ENCODE results near the gene PCYT2. TPM values are rescaled to one million over a fixed set of nuclear protein-coding genes. Genes with fewer than 3 reads are reported as not detected.

The PCYT2 gene
- total and polyA plus RNA-seq, 10 of the 15 experiments (the other 5 are each of a cell fraction or from before 2014, with no cell fraction given): 0.63 to 72.0 (median 45.0) TPM

DNA sequence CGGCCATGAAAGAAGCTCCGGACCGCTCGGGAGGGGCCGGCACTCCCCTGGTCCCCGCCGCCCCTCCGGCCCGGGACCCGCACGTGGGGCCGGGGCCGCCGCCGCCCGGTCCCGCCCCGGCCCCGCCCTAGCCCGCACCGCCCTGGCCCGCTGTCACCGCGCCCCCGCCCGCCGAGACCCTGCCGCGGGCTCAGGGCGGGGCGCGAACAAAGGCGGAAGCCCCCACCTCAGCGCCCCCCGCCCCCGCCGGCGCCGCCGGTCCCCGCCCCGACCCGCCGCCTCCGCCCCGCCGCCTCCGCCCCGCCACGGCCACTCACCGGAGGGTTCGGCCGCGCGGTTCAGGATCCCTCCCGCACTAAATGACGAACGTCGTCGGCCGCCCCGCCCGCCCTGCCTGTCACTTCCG is 40.2 kb downstream of the PCYT2 start, which contains the start of gene ARHGDIA:
Gene ARHGDIA, minus strand, starts transcription at position 357 of the 406 bp plus-strand sequence. CDS start 1,407 bp downstream, outside the sequence.
- ChIA-PET POLR2A (interaction anchor here (1.1 to 3.5 kb wide), 4 partner anchors 9 to 46 kb away, joined by 3 to 26 read pairs (median 6); partner anchors contain the start of genes ALYREF, ANAPC11, MCRIP1 and PPP1R27), SMC1A (ENCODE audit: uncharacterized antibody, unreplicated experiment) (no interaction called here), RAD21 (ENCODE audit: unreplicated experiment) (interaction anchor here (1.1 kb wide), 1 partner anchor 10 kb away, joined by 4 read pairs; no protein-coding TSS in a partner anchor), CTCF (interaction anchor here (1.1 to 2.4 kb wide), 3 partner anchors 10 to 150 kb away, joined by 5 to 9 read pairs (median 7); partner anchors contain the start of gene P4HB)
- H3K27me3 ChIP-seq (replicated peaks in 1 of 2; ENCODE audit: control insufficient read depth in 2 of 2, insufficient read depth in 2 of 2, low read length in 1 of 2): no peaks in the 10 kb centered on the region
- 0 out of 2 replicates have a peak, but pooled peaks cover 3% of the 10 kb centered on the region for H4K20me1 ChIP-seq (ENCODE audit: control insufficient read depth, insufficient read depth)
- BruUV-seq (replicated peaks): no TSS peak
- in situ Hi-C loops (cut with MboI) (no loop called here), intact Hi-C loops (cut with micrococcal nuclease; ENCODE audit: unreplicated experiment) (loop anchor here (5.0 kb wide), 1 partner anchor 56 kb away; the partner anchor contains the start of gene MAFG)
- H3K9me3 ChIP-seq (replicated peaks; ENCODE audit: control insufficient read depth, insufficient read depth, low read length): no peaks in the 10 kb centered on the region
- H3K4me1 ChIP-seq (ENCODE audit: control insufficient read depth, insufficient read depth, low read length): 0 out of 2 replicates have a peak, but pooled peaks cover 8% of the 10 kb centered on the region
- peak within 1 kb of the TSS; percentile 69 for H2AFZ ChIP-seq (ENCODE audit: control insufficient read depth, low read depth, low read length)
- peak within 1 kb of the TSS; percentile 97 for H3K9ac ChIP-seq (ENCODE audit: control insufficient read depth, insufficient read depth, low read length)
- H3K36me3 ChIP-seq (ENCODE audit: control insufficient read depth in 2 of 2, insufficient read depth in 2 of 2, low read length in 1 of 2): peaks cover 0 to 23% of the 10 kb centered on the region in 2 experiments; a peak in 2 of 4 replicates
- FAIRE-seq (no peak), ATAC-seq (peak; percentile 45), DNase-seq (ENCODE audit: low read depth, low spot score) (no peak)
- peaks cover 41% of the 10 kb centered on the region for H3K79me2 ChIP-seq (ENCODE audit: control insufficient read depth, insufficient read depth, low read length)
- peak within 1 kb of the TSS; percentile 95 for H3K4me3 ChIP-seq
- TF ChIP-seq SRF (IDR thresholded peaks at IDR 0.05; ENCODE audit: low read depth in 2 of 2, low read length in 2 of 2) (0 out of 4 replicates have a peak, but pooled peaks of 1 of the 2 experiments have one; percentile 2), GABPA (IDR thresholded peaks at IDR 0.05; ENCODE audit: low read depth) (peak; percentile 73), BCL11A (IDR thresholded peaks at IDR 0.05; ENCODE audit: low read depth, low read length) (no peak), RAD21 (IDR thresholded peaks at IDR 0.05; ENCODE audit: insufficient read depth, low read depth, low read length) (no peak), CREM (IDR thresholded peaks at IDR 0.05; ENCODE audit: low read depth) (peak; percentile 67; the same call in 1 of the 2 replicates), RBBP5 (conservative IDR thresholded peaks at IDR 0.05) (no peak), MYC (IDR thresholded peaks at IDR 0.05; ENCODE audit: insufficient read depth, insufficient read length, insufficient replicate concordance, low read length, severe bottlenecking) (no peak), PBX3 (IDR thresholded peaks at IDR 0.05; ENCODE audit: insufficient replicate concordance, low read depth, low read length) (peak; percentile 44), KDM1A (IDR thresholded peaks at IDR 0.05; ENCODE audit: borderline replicate concordance) (no peak), SMAD5 (IDR thresholded peaks at IDR 0.05; ENCODE audit: low read depth) (0 out of 2 replicates have a peak, but pooled peaks have one; percentile 76)
- TF ChIP-seq, protein P1, sequence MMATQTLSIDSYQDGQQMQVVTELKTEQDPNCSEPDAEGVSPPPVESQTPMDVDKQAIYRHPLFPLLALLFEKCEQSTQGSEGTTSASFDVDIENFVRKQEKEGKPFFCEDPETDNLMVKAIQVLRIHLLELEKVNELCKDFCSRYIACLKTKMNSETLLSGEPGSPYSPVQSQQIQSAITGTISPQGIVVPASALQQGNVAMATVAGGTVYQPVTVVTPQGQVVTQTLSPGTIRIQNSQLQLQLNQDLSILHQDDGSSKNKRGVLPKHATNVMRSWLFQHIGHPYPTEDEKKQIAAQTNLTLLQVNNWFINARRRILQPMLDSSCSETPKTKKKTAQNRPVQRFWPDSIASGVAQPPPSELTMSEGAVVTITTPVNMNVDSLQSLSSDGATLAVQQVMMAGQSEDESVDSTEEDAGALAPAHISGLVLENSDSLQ (IDR thresholded peaks at IDR 0.05): no peak
- H3K4me2 ChIP-seq (ENCODE audit: control insufficient read depth, insufficient read depth): peak within 1 kb of the TSS; percentile 96
- H3K27ac ChIP-seq (ENCODE audit: control insufficient read depth, insufficient read depth): peak within 1 kb of the TSS; percentile 98
- under 1% methylated on average over 24 of the region's 64 CpGs for WGBS (ENCODE audit: insufficient coverage, insufficient replicate concordance, low lambda C conversion rate, missing lambda C conversion rate)

All from GM12878 (cell line).